HCT116 (cell line): ENCODE data around the gene NUBPL. TPM values are rescaled to one million over a fixed set of nuclear protein-coding genes. Genes with fewer than 3 reads are reported as not detected.

Source experiments
- ATAC-seq: fragments of 200-7000 bp; cut with Tn5 transposase; 2 replicates; pipeline ENCODE4 v1.9.1; 2020; ENCODE audit warnings: mild to moderate bottlenecking, moderate library complexity
- BruUV-seq: library from RNA; stranded (reverse); fragments of 400-500 nt; replicated peaks from 2 replicates; lab custom pipeline; 2021; lab: Mats Ljungman, UMichigan
- CTCF ChIA-PET: fragments of 300-600 bp; sonication (Branson Sonifier 250); formaldehyde crosslinking; loops from one replicate; lab custom pipeline; 2021; ENCODE audit warnings: antibody characterized with exemption; lab: Charles Lee
- POLR2A ChIA-PET: fragments of 300-600, 350-600 bp; sonication (Branson Sonifier 250); formaldehyde crosslinking; loops from one replicate; lab custom pipeline; 2021; ENCODE audit warnings: antibody characterized with exemption; lab: Charles Lee
- RAD21 ChIA-PET, 2 experiments: fragments of 300-600 bp; sonication (Branson Sonifier 250); formaldehyde crosslinking; loops; one replicate each; lab custom pipeline; 2023; ENCODE audit warnings: low total read pairs in 2 of 2; ENCODE audit not compliant: uncharacterized antibody in 2 of 2, unreplicated experiment in 2 of 2, low non-redundant PET in 1 of 2; lab: Charles Lee
- DNase-seq: peaks from one replicate; pipeline ENCODE4 v3.0.0-alpha.2; 2010; ENCODE audit warnings: low read depth, low spot score
- H2AFZ ChIP-seq: fragments of 200-600 bp; shearing (Covaris generic), sonication (generic); 2 replicates; pipeline ENCODE4 v1.6.1; 2017; ENCODE audit warnings: low read depth, mixed run types, mixed read lengths, antibody characterized with exemption, low read length; ENCODE audit not compliant: poor library complexity, severe bottlenecking
- H3K27ac ChIP-seq: 2 replicates; pipeline ENCODE4 v1.5.1; 2012; ENCODE audit warnings: low read depth, low read length
- H3K27me3 ChIP-seq: fragments of 200-600 bp; sonication (generic); 2 replicates; pipeline ENCODE4 v1.6.1; 2016; ENCODE audit warnings: mixed run types, low read length, mixed read lengths; ENCODE audit not compliant: insufficient read depth
- H3K36me3 ChIP-seq, 2 experiments: fragments of 200-500 bp in 1 of 2; fragments of 200-600 bp in 1 of 2; sonication (Bioruptor generic) in 1 of 2; sonication (generic) in 1 of 2; 2 replicates each; pipeline versions ENCODE4 v1.5.1 to v1.6.1; 2014 to 2016; ENCODE audit warnings: low read length in 2 of 2, inconsistent platforms in 1 of 2, mixed read lengths in 1 of 2, mixed run types in 1 of 2; ENCODE audit not compliant: insufficient read depth in 2 of 2, control insufficient read depth in 1 of 2
- H3K4me1 ChIP-seq, 2 experiments: fragments of 200-600 bp in 1 of 2; sonication (generic) in 1 of 2; 2 replicates each; pipeline versions ENCODE4 v1.5.1 to v1.6.1; 2012 to 2017; ENCODE audit warnings: low read length in 2 of 2, inconsistent platforms in 1 of 2, mild to moderate bottlenecking in 1 of 2, mixed read lengths in 1 of 2, mixed run types in 1 of 2, moderate library complexity in 1 of 2; ENCODE audit not compliant: insufficient read depth in 2 of 2, control insufficient read depth in 1 of 2
- H3K4me2 ChIP-seq: fragments of 200-600 bp; sonication (generic); 2 replicates; pipeline ENCODE4 v1.6.1; 2017; ENCODE audit warnings: mixed run types, low read length, mixed read lengths
- H3K4me3 ChIP-seq, 2 experiments: fragments of 200-600 bp in 1 of 2; sonication (generic) in 1 of 2; replicated peaks in 1 of 2; 2 replicates each; pipeline ENCODE4 v1.5.1; 2011 to 2016; ENCODE audit warnings: low read length in 2 of 2, control low read depth in 1 of 2, low read depth in 1 of 2, mild to moderate bottlenecking in 1 of 2, mixed read lengths in 1 of 2, mixed run types in 1 of 2
- H3K79me2 ChIP-seq: fragments of 200-600 bp; sonication (generic); 2 replicates; pipeline ENCODE4 v1.6.1; 2017; ENCODE audit warnings: mild to moderate bottlenecking, mixed run types, low read length, moderate library complexity, mixed read lengths; ENCODE audit not compliant: insufficient read depth
- H3K9ac ChIP-seq: fragments of 200-600 bp; sonication (generic); 2 replicates; pipeline ENCODE4 v1.6.1; 2016; ENCODE audit warnings: low read length, mixed read lengths
- H3K9me2 ChIP-seq: fragments of 200-600 bp; sonication (generic), shearing (Covaris generic); 2 replicates; pipeline ENCODE4 v1.6.1; 2017; ENCODE audit warnings: mixed run types, mild to moderate bottlenecking, moderate library complexity; ENCODE audit not compliant: insufficient read depth
- H3K9me3 ChIP-seq, 2 experiments: fragments of 200-500 bp in 1 of 2; fragments of 200-600 bp in 1 of 2; sonication (Bioruptor generic) in 1 of 2; sonication (generic) in 1 of 2; 2 replicates each; pipeline ENCODE4 v1.6.1; 2014 to 2017; ENCODE audit warnings: low read length in 2 of 2, mixed read lengths in 2 of 2, inconsistent platforms in 1 of 2, low read depth in 1 of 2, mild to moderate bottlenecking in 1 of 2, mixed run types in 1 of 2, moderate library complexity in 1 of 2; ENCODE audit not compliant: control insufficient read depth in 1 of 2, insufficient read depth in 1 of 2
- H4K20me1 ChIP-seq: fragments of 200-600 bp; sonication (generic), shearing (Covaris generic); 2 replicates; pipeline ENCODE4 v1.6.1; 2017; ENCODE audit warnings: mixed run types, mild to moderate bottlenecking, moderate library complexity; ENCODE audit not compliant: insufficient read depth
- CEBPB ChIP-seq: IDR thresholded peaks from 2 replicates; pipeline ENCODE4 v1.6.1; 2012; ENCODE audit warnings: low read depth
- CTCF ChIP-seq, 3 experiments: fragments of 200-600 bp in 1 of 3; sonication (generic) in 1 of 3; IDR thresholded peaks in 2 of 3; conservative IDR thresholded peaks in 1 of 3; 2 replicates each; pipeline ENCODE4 v1.5.1; 2012 to 2017; ENCODE audit warnings: low read depth in 2 of 3, low read length in 2 of 3, antibody characterized with exemption in 1 of 3, borderline replicate concordance in 1 of 3, control low read depth in 1 of 3, mild to moderate bottlenecking in 1 of 3, mixed read lengths in 1 of 3, mixed run types in 1 of 3, moderate library complexity in 1 of 3; ENCODE audit not compliant: insufficient read depth in 1 of 3
- EGR1 ChIP-seq: IDR thresholded peaks from 2 replicates; pipeline ENCODE4 v1.6.1; 2012; ENCODE audit warnings: low read depth
- ELF1 ChIP-seq: IDR thresholded peaks from 2 replicates; pipeline ENCODE4 v1.6.1; 2012; ENCODE audit warnings: low read depth, borderline replicate concordance
- EZH2 ChIP-seq: fragments of 200-600 bp; sonication (generic); IDR thresholded peaks from 2 replicates; pipeline ENCODE4 v1.6.1; 2017; ENCODE audit warnings: antibody characterized with exemption, mixed run types
- FOSL1 ChIP-seq: IDR thresholded peaks from 2 replicates; pipeline ENCODE4 v1.6.1; 2012; ENCODE audit warnings: low read depth
- MAX ChIP-seq: IDR thresholded peaks from 2 replicates; pipeline ENCODE4 v1.6.1; 2012
- POLR2A ChIP-seq: IDR thresholded peaks from 2 replicates; pipeline ENCODE4 v1.7.0; 2011; ENCODE audit warnings: borderline replicate concordance; ENCODE audit not compliant: insufficient read depth, insufficient read length; ENCODE audit errors: extremely low read depth
- RAD21 ChIP-seq: IDR thresholded peaks from 2 replicates; pipeline ENCODE4 v1.6.1; 2012; ENCODE audit warnings: low read depth, mild to moderate bottlenecking
- REST ChIP-seq: IDR thresholded peaks from 2 replicates; pipeline ENCODE4 v1.6.1; 2012; ENCODE audit warnings: low read depth
- TCF7L2 ChIP-seq: IDR thresholded peaks from 2 replicates; pipeline ENCODE4 v1.7.0; 2011; ENCODE audit warnings: borderline replicate concordance, inconsistent platforms; ENCODE audit not compliant: insufficient read depth, insufficient read length; ENCODE audit errors: extremely low read depth
- ZFX ChIP-seq: fragments of 450-650 bp; IDR thresholded peaks from 2 replicates; pipeline ENCODE4 v1.6.1; 2017
- ZNF274 ChIP-seq: fragments of 200-500 bp; sonication (Bioruptor generic); IDR thresholded peaks from 2 replicates; pipeline ENCODE4 v1.6.1; 2014; ENCODE audit warnings: mild to moderate bottlenecking, low read depth, low read length, inconsistent platforms
- intact Hi-C: fragments of 100-400 bp; cut with micrococcal nuclease; formaldehyde crosslinking; loops from 2 replicates; pipeline ENCODE4 v1.10.0; 2022
- total RNA-seq: library from RNA; stranded (reverse); gene quantifications from one replicate; pipeline ENCODE4 v1.2.1, GENCODE V29; 2021; ENCODE audit not compliant: unreplicated experiment

NUBPL gene
- total RNA-seq, 1 experiment from 2014 or later, result 11.3 TPM

GRCh38 chr14:31897581-31898186 lies 336.5 kb downstream of the NUBPL start:
- H3K4me3 ChIP-seq, result no peak overlapping the region
- CTCF ChIA-PET, result interaction anchor here (1.0 kb wide), 1 partner anchor 387 kb away, joined by 3 read pairs; no protein-coding TSS in a partner anchor
- DNase-seq (no peak), ATAC-seq (no peak)
- no peak overlapping the region for H3K9ac ChIP-seq
- H3K79me2 ChIP-seq, result no peaks in the 10 kb centered on the region
- H3K36me3 ChIP-seq, result no peaks in the 10 kb centered on the region
- H3K4me2 ChIP-seq, result no peak overlapping the region
- no peaks in the 10 kb centered on the region for H3K9me3 ChIP-seq
- no TSS peak for BruUV-seq
- H4K20me1 ChIP-seq, result no peaks in the 10 kb centered on the region
- RAD21 ChIA-PET, result no interaction called here
- peaks cover 12 to 25% of the 10 kb centered on the region in 2 experiments for H3K4me1 ChIP-seq
- H2AFZ ChIP-seq, result no peak overlapping the region
- POLR2A ChIA-PET, result no interaction called here
- TF ChIP-seq ELF1 (no peak), POLR2A (no peak), CTCF (IDR thresholded peaks at IDR 0.05 in 2 of 3, conservative IDR thresholded peaks at IDR 0.05 in 1 of 3; ENCODE audit: borderline replicate concordance in 1 of 3, insufficient read depth in 1 of 3, low read depth in 2 of 3, low read length in 2 of 3) (0 out of 6 replicates have a peak, but pooled peaks of 1 of the 3 experiments have one; percentile 11), CEBPB (no peak), RAD21 (peak; percentile 26)
- intact Hi-C loops, result no loop called here
- no peaks in the 10 kb centered on the region for H3K9me2 ChIP-seq
- H3K27ac ChIP-seq, result no peak overlapping the region
- H3K27me3 ChIP-seq, result no peaks in the 10 kb centered on the region

GRCh38 chr14:31898838-31899528 lies 337.8 kb downstream of the NUBPL start:
- ATAC-seq (no peak), DNase-seq (no peak)
- Histone ChIP-seq H2AFZ (no peak overlapping the region), H4K20me1 (no peaks in the 10 kb centered on the region), H3K9ac (no peak overlapping the region), H3K36me3 (no peaks in the 10 kb centered on the region), H3K27me3 (no peaks in the 10 kb centered on the region), H3K9me2 (no peaks in the 10 kb centered on the region), H3K27ac (no peak overlapping the region), H3K4me1 (peaks cover 14 to 33% of the 10 kb centered on the region in 2 experiments), H3K79me2 (no peaks in the 10 kb centered on the region), H3K4me2 (no peak overlapping the region), H3K4me3 (no peak overlapping the region), H3K9me3 (no peaks in the 10 kb centered on the region)
- ChIA-PET RAD21 (no interaction called here), CTCF (no interaction called here), POLR2A (no interaction called here)
- intact Hi-C loops, result no loop called here
- no TSS peak for BruUV-seq
- no peak for TF ChIP-seq CEBPB
- no peak for TF ChIP-seq EGR1
- TF ChIP-seq MAX, result no peak
- no peak for TF ChIP-seq RAD21
- no peak for TF ChIP-seq POLR2A
- TF ChIP-seq REST, result no peak
- no peak for TF ChIP-seq FOSL1
- no peak for TF ChIP-seq TCF7L2
- TF ChIP-seq ZFX, result no peak
- TF ChIP-seq EZH2, result no peak
- no peak for TF ChIP-seq ZNF274
